WTC11 (cell line): ENCODE data around the gene SEMA4G.

Source experiments
- JAZF1 ChIP-seq: fragments of 250-450 bp; sonication (Bioruptor Pico); IDR thresholded peaks from 2 replicates; pipeline ENCODE4 v1.9.0; 2021; ENCODE audit warnings: moderate library complexity, mild to moderate bottlenecking, inconsistent platforms
- JUN ChIP-seq: sonication (generic); formaldehyde crosslinking; IDR thresholded peaks from 2 replicates; pipeline ENCODE4 v1.8.0; 2023; ENCODE audit warnings: mild to moderate bottlenecking, missing genetic modification reagents
- MYBL2 ChIP-seq: sonication (generic); formaldehyde crosslinking; IDR thresholded peaks from 2 replicates; pipeline ENCODE4 v1.8.1; 2023; ENCODE audit warnings: mild to moderate bottlenecking, moderate library complexity, missing genetic modification reagents
- SP1 ChIP-seq: sonication (generic); formaldehyde crosslinking; conservative IDR thresholded peaks from 2 replicates; pipeline ENCODE4 v1.8.1; 2022; ENCODE audit warnings: missing genetic modification reagents
- ZNF416 ChIP-seq: fragments of 250-450 bp; sonication (Bioruptor Pico); IDR thresholded peaks from 2 replicates; pipeline ENCODE4 v1.9.0; 2021; ENCODE audit warnings: mild to moderate bottlenecking, inconsistent platforms
- TF ChIP-seq, protein P1 (sequence below): fragments of 200-600 bp; IDR thresholded peaks from 2 replicates; pipeline ENCODE4 v1.8.0; 2022; ENCODE audit warnings: antibody characterized with exemption
- TF ChIP-seq, protein P2 (sequence below): sonication (generic); formaldehyde crosslinking; conservative IDR thresholded peaks from 2 replicates; pipeline ENCODE4 v1.8.1; 2022; ENCODE audit warnings: mild to moderate bottlenecking, missing genetic modification reagents
- TF ChIP-seq, protein P3 (sequence below): sonication (generic); formaldehyde crosslinking; IDR thresholded peaks from 2 replicates; pipeline ENCODE4 v1.8.0; 2022; ENCODE audit warnings: mild to moderate bottlenecking, missing genetic modification reagents
- TF ChIP-seq, protein P4 (sequence below): sonication (generic); formaldehyde crosslinking; IDR thresholded peaks from 2 replicates; pipeline ENCODE4 v1.8.1; 2023; ENCODE audit warnings: mild to moderate bottlenecking, missing genetic modification reagents, moderate library complexity

DNA sequence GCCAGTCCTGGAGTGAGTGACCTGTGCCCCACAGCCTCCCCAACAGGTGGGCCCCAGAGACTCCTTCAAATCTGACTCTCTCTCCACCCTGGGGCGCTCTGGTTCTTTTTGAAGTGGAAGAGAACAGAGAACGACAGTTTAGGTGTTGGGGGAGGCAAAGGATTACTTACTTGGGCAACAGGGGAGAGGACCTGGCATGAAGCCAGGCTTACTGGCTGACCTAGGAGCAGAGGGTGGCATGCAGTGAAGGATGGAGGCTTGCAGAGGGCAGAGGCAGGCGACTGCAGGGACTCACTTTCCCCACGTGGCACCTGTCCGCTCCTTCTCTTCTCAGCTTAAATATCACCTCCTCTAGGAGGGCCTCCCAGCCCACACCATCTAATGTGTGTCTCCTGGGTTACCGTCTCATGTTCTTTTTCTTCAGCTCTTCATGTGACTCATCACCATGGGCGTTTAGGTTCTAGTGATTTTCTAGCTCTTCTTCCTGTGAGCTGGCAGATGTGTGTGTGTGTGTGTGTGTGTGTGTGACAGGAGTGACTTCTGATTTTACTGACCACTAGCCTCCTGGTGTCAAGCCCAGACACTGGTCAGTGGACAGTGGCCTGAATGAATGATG, 45.8 kb downstream of the SEMA4G start:
- TF ChIP-seq, protein P1, sequence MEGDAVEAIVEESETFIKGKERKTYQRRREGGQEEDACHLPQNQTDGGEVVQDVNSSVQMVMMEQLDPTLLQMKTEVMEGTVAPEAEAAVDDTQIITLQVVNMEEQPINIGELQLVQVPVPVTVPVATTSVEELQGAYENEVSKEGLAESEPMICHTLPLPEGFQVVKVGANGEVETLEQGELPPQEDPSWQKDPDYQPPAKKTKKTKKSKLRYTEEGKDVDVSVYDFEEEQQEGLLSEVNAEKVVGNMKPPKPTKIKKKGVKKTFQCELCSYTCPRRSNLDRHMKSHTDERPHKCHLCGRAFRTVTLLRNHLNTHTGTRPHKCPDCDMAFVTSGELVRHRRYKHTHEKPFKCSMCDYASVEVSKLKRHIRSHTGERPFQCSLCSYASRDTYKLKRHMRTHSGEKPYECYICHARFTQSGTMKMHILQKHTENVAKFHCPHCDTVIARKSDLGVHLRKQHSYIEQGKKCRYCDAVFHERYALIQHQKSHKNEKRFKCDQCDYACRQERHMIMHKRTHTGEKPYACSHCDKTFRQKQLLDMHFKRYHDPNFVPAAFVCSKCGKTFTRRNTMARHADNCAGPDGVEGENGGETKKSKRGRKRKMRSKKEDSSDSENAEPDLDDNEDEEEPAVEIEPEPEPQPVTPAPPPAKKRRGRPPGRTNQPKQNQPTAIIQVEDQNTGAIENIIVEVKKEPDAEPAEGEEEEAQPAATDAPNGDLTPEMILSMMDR, result no peak
- TF ChIP-seq, protein P2, sequence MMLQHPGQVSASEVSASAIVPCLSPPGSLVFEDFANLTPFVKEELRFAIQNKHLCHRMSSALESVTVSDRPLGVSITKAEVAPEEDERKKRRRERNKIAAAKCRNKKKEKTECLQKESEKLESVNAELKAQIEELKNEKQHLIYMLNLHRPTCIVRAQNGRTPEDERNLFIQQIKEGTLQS (CRISPR knock-in tag), result no peak
- TF ChIP-seq JUN (CRISPR knock-in tag) (no peak), JAZF1 (no peak), SP1 (CRISPR knock-in tag) (no peak), ZNF416 (CRISPR knock-in tag) (no peak), MYBL2 (CRISPR knock-in tag) (no peak)
- TF ChIP-seq, protein P3, sequence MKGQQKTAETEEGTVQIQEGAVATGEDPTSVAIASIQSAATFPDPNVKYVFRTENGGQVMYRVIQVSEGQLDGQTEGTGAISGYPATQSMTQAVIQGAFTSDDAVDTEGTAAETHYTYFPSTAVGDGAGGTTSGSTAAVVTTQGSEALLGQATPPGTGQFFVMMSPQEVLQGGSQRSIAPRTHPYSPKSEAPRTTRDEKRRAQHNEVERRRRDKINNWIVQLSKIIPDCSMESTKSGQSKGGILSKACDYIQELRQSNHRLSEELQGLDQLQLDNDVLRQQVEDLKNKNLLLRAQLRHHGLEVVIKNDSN (CRISPR knock-in tag), result no peak
- TF ChIP-seq, protein P4, sequence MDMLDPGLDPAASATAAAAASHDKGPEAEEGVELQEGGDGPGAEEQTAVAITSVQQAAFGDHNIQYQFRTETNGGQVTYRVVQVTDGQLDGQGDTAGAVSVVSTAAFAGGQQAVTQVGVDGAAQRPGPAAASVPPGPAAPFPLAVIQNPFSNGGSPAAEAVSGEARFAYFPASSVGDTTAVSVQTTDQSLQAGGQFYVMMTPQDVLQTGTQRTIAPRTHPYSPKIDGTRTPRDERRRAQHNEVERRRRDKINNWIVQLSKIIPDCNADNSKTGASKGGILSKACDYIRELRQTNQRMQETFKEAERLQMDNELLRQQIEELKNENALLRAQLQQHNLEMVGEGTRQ, result no peak
